Measurements from ENCODE around the gene TGM6. TPM values are rescaled to one million over a fixed set of nuclear protein-coding genes. Genes with fewer than 3 reads are reported as not detected.
"Not testable (repeated sequence)": the region's sequence is repeated elsewhere in the genome, so short reads cannot be mapped to it uniquely, and the experiment has no call there.

Gene TGM6
- total RNA-seq, 4 donors from 2014 or later = not detected

GRCh38 chr20:2400290-2400689, 19.6 kb downstream of the TGM6 start:
- TF ChIP-seq POLR2A (IDR thresholded peaks at IDR 0.05) (no peak), CTCF (IDR thresholded peaks at IDR 0.05) (no peak)
- H3K27me3 ChIP-seq = no peaks in the 10 kb centered on the region
- no peaks in the 10 kb centered on the region for H3K9me3 ChIP-seq
- intact Hi-C loops (cut with DNase I; ENCODE audit: low total_unique reads) = no loop called here
- H3K27ac ChIP-seq = no peak overlapping the region
- H3K4me1 ChIP-seq = no peaks in the 10 kb centered on the region
- H3K4me3 ChIP-seq = no peak overlapping the region
- DNase-seq = no peak
- H3K36me3 ChIP-seq = no peaks in the 10 kb centered on the region

GRCh38 chr20:2401527-2401926, 20.8 kb downstream of the TGM6 start:
- no peaks in the 10 kb centered on the region for H3K36me3 ChIP-seq
- H3K27me3 ChIP-seq = no peaks in the 10 kb centered on the region
- H3K4me1 ChIP-seq = no peaks in the 10 kb centered on the region
- TF ChIP-seq CTCF (IDR thresholded peaks at IDR 0.05) (no peak), POLR2A (IDR thresholded peaks at IDR 0.05) (no peak)
- no peak overlapping the region for H3K27ac ChIP-seq
- H3K9me3 ChIP-seq = no peaks in the 10 kb centered on the region
- H3K4me3 ChIP-seq = no peak overlapping the region
- no peak for DNase-seq
- intact Hi-C loops (cut with DNase I; ENCODE audit: low total_unique reads) = no loop called here

- no peak overlapping the region for H3K4me3 ChIP-seq
- no peak overlapping the region for H3K27ac ChIP-seq
- no peaks in the 10 kb centered on the region for H3K27me3 ChIP-seq
- no peak for DNase-seq
- no peak for TF ChIP-seq POLR2A (IDR thresholded peaks at IDR 0.05)
- no peak for TF ChIP-seq CTCF (IDR thresholded peaks at IDR 0.05)
- H3K36me3 ChIP-seq = no peaks in the 10 kb centered on the region
- H3K9me3 ChIP-seq = no peaks in the 10 kb centered on the region
- intact Hi-C loops (cut with DNase I; ENCODE audit: low total_unique reads) = no loop called here
- H3K4me1 ChIP-seq = no peaks in the 10 kb centered on the region
Observed at GRCh38 chr20:2402271-2402980, 21.7 kb downstream of the TGM6 start.

GRCh38 chr20:2403291-2404052, 22.8 kb downstream of the TGM6 start:
- no peaks in the 10 kb centered on the region for H3K4me1 ChIP-seq
- H3K36me3 ChIP-seq = no peaks in the 10 kb centered on the region
- intact Hi-C loops (cut with DNase I; ENCODE audit: low total_unique reads) = no loop called here
- H3K27me3 ChIP-seq = no peaks in the 10 kb centered on the region
- DNase-seq = no peak
- no peak overlapping the region for H3K27ac ChIP-seq
- TF ChIP-seq POLR2A (IDR thresholded peaks at IDR 0.05) (no peak), CTCF (IDR thresholded peaks at IDR 0.05) (no peak)
- no peak overlapping the region for H3K4me3 ChIP-seq
- H3K9me3 ChIP-seq = no peaks in the 10 kb centered on the region

- Histone ChIP-seq H3K4me1 (no peaks in the 10 kb centered on the region), H3K36me3 (no peaks in the 10 kb centered on the region), H3K27me3 (no peaks in the 10 kb centered on the region), H3K27ac (no peak overlapping the region), H3K9me3 (no peaks in the 10 kb centered on the region), H3K4me3 (no peak overlapping the region)
- intact Hi-C loops (cut with DNase I; ENCODE audit: low total_unique reads) = no loop called here
- DNase-seq = no peak
- no peak for TF ChIP-seq POLR2A (IDR thresholded peaks at IDR 0.05)
- TF ChIP-seq CTCF (IDR thresholded peaks at IDR 0.05) = no peak
Observed at GRCh38 chr20:2405693-2406065, 25.0 kb downstream of the TGM6 start.

GRCh38 chr20:2407355-2407754, 26.7 kb downstream of the TGM6 start:
- H3K4me1 ChIP-seq; H3K4me3 ChIP-seq; H3K9me3 ChIP-seq; intact Hi-C loops (cut with DNase I; ENCODE audit: low total_unique reads); H3K27ac ChIP-seq; H3K27me3 ChIP-seq; DNase-seq; H3K36me3 ChIP-seq: not testable (repeated sequence)

Data from uterus (tissue), 4 donors.